ENCODE data around the gene ASAP2. TPM values are rescaled to one million over a fixed set of nuclear protein-coding genes. Genes with fewer than 3 reads are reported as not detected.
A peak's percentile ranks its signal among the peaks of the same experiment; 100 is the strongest.

Gene ASAP2
- total RNA-seq, 1 donor from 2014 or later, result 22.9 TPM

DNA sequence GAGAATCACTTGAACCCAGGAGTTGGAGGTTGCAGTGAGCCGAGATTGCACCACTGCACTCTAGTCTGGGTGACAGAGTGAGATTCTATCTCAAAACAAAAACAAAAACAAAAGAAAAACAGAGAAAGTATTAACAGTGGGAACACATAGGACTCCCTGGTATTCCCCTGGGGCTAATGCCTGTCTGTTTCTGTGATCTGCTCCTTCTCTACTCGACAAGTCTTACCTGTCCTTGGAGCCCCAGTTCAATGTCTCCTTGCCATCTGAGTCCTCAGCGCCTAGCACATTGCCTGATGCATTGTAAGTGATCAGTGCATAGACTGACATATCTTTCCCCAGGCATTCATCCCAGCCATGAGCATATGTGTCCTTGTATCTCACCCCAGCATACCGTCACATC, 85.8 kb downstream of the ASAP2 start:
- DNase-seq (ENCODE audit: low spot score), result no peak

DNA sequence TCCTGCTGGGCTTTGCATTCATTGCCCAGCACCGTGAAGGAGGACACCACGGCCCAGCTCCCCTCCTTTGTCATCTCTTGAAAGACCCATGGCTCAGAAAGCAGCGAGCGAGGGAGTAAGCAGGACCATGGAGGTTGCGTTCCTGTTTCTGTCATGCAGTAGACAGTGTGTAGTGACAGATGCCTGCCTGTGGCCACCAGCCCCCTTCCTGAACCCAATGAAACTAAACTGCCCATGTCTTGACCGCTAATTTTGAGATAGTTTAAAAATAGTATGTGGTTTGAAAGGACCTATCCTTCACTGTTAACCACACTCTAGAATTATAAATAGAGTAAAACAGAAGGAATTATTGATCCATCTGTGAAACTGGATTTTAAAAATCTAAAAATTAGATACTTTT, 88.2 kb downstream of the ASAP2 start:
- no peak for DNase-seq (ENCODE audit: low spot score)

DNA sequence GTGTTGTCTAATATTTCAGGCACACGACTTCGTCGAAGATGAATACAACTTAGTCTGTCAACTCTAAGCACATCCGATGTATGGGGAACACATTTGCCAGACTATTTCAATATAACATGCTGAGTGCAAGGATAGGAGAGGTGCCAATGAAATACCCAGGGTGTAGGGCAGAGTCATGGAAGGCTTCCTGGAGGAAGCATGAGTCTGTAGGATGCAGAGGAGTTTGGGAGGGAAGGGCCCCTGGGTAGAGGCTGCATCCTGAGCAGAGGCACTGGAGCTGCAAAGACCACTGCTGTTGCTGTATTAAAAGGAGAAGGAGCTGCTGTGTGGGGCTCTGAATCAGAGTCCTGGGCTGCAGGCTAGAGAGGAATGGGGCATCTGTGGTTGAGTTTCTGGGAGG, 89.9 kb downstream of the ASAP2 start:
- no peak for DNase-seq (ENCODE audit: low spot score)

DNA sequence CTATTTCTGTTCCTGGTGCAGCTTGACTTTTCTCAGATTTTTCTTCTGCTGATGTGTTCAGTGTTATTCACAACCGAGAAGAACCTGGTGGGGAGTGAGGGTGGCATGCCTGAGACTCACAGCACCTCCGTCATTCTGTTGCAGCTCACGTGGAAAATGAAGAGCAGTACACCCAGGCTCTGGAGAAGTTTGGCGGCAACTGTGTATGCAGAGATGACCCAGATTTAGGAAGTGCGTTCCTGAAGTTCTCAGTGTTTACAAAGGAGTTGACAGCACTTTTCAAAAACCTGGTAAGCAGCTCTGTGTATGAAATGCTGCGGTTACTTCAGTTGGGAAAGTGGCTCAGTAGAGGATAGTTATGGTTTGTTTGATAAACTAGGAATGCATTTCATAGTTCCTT, 90.5 kb downstream of the ASAP2 start:
- DNase-seq (ENCODE audit: low spot score), result no peak

DNA sequence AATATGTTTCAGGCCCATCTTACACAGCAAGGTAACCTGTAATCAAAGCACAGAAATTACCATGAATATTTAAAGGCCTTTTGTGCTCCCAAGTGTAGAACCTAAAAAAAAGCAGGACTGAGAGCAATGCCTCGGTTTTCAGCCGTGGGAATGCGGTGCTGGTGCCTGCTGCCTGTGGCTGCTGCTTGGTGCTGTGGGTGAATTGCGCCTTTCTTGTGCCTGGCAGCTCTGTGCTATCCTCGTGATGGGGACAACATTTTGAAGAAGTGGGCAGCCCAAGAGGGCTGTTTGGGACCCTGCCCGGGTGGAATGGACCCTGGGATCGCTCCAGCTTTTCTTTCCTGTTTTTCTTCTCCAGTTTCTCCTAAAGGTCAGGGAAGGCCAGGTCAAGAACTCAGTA, 91.2 kb downstream of the ASAP2 start:
- no peak for DNase-seq (ENCODE audit: low spot score)

DNA sequence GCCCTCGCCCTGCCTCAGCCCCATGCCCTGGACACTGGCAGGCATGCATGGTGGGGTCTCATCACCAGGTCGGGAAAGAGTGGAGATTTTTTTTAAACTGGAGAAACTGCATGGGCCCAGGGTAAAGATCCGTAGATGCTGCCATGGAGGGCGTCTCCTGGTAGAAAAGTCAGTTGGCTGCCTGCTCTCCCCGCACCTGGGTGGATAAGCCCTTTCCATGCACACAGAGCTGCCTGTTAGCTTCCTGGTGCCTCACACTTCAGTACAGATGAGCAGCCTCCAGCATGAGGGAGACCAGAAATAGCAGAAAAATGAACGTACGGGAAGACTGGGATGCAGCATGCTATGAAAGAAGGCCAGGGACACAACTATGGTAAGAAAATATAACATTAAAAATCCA, 92.0 kb downstream of the ASAP2 start:
- no peak for DNase-seq (ENCODE audit: low spot score)

DNA sequence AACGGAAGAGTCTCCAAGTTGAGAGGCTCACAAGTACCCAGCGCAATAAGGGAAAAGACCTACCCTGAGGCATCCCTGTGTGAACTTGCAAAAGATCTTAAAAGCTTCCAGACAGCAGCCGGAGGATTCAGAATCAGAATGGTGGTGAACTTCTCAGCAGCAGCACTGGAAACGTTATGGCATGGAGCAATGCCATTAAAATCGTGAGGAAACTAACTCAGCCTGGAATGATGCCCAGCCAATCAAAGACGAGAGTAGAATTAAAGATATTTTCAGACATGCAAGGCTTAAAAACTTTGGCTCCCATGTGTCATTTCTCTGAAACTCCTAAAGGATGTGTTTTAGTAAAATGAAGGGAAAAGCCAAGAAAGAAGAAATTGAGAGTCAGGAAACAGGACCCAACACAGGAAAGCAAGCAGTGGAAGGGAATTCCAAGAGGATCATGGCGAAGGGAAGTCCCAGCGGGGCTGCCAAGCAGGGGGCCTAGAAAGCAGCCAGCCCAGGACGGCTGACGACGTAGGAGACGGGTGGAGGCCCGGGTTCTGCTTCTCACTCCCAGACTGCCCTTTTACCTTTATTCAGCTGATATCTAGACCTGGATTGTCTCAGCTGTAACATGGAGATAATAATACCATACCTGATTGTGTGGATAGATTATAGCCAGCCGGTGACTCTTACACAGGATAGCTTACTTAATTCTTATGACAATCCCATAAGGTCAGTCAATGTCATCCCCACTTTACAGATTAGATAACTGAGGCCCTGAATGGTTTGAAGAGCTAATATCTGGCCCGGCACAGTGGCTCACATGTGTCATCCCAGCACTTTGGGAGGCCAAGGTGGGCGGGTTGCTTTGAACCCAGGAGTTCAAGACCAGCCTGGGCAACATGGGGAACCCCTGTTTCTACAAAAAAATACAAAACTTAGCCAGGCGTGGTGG, 92.8 kb downstream of the ASAP2 start:
- DNase-seq (ENCODE audit: low spot score), result no peak

DNA sequence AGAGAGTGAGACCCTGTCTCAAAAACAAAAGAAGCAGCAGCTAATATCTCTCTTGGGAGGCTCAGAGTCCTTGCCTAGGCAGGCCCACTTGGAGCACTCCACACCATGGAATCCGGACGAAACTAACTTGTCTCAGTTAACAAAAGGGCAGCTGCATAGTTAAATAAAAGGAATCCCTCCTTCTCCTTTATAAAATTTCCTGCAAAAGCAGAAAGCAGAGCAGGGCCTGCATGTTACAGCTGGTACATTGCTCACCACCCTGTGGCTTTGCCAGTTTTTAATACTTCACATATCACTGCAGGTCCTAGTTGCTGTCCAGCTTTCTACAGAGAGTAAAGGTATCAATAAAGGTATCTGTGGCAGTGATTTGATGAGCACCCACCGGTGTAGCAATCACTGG, 93.6 kb downstream of the ASAP2 start:
- DNase-seq (ENCODE audit: low spot score), result no peak

DNA sequence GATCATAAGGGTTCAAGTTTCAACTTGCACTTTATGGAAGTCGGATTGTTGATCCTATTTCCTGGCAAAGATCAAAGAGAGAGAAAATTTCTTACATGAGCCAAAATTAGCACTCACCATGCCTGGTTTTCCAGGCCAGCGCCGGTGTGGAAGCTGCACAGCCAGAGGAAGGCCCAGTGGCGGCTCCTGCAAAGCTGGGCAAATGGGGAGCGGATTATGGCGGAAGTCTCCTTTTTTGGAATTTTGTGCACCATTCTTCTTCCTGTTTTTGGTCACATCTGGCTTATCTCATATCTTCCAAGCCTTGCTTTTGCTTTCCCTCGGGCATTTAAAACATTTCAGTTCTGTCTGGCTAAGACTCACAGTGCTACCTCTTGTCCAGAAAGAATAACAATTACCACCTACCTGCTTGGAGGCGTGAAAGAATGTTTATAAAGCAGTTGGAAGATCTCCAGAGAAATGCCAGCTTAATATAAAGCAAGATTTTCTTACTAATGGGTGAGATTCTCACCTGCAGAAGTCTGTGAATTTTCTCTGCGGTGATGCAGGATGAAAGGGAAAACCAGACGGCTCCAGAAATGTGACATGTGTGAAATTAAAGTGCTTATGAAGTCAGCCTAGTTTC, 94.3 kb downstream of the ASAP2 start:
- no peak for DNase-seq (ENCODE audit: low spot score)

DNA sequence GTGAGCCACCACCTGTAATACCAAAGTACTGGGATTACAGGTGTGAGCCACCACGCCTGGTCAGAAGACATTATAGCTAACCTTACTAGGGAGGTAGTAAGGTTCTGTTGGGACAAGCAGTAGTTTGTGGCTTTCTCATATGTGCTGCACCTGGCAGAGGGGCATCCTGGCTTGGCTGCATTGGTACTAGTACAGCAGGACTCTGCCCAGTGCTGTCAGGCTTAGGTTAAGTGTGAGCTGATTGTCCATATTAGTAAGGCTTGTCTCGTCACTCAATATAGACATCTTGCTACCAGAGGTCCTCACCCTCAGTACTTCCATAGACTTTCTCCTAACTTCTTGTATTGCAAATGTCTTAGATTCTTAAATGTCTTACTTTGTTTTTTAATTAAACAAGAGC, 96.1 kb downstream of the ASAP2 start:
- DNase-seq (ENCODE audit: low spot score), result no peak

DNA sequence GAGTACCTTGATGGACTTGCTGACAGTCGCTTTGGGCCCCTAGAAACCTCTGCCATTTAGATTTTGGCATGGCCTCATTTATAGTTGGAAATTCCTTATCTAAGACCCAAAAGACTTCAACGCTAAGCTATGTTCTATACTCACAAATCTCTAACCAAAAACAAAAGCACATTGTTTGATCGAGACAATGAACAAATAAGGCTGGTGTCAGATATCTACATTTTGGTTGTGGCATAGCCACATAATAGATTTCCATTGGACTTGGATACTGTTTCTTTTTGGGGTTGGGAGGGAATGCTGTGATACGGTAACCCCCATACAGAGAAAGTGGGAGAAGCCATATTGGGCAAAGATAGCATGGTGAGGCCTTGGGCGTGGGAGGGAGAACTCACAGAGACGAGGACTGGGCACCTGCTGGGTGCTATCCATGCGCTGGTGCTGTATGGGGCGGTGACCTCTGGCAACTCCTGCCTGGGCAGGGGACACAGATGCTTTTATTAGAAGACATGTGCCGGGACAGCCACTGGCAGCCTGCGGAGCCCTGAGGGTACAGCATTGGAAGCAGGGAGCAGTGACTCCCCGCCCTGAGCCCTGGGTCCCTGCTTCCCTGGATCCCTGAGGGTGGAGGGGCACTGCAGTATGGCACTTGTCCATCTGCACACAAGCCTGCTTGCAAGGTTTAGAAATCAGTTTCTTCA, 97.1 kb downstream of the ASAP2 start:
- DNase-seq (ENCODE audit: low spot score), result no peak

DNA sequence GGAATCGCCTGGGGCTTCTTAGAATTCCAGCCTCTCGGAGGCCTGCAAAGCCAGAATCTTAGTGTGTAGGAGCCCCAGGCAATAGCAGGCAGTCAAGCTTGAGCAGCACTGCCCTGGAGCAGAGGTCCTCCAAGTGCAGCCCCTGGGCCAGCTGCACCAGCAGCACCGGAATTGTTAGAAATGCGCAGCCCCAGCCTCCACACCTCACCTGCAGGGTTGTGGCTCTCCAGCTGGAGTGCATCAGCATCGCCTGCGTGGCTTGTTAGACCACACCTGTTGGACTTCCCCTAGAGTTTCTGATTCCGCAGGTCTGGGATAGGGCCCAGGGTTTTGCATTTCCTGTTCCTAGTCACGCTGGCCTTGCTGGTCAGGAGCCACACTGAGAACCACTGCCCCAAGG, 100.3 kb downstream of the ASAP2 start:
- DNase-seq (ENCODE audit: low spot score), result no peak

DNA sequence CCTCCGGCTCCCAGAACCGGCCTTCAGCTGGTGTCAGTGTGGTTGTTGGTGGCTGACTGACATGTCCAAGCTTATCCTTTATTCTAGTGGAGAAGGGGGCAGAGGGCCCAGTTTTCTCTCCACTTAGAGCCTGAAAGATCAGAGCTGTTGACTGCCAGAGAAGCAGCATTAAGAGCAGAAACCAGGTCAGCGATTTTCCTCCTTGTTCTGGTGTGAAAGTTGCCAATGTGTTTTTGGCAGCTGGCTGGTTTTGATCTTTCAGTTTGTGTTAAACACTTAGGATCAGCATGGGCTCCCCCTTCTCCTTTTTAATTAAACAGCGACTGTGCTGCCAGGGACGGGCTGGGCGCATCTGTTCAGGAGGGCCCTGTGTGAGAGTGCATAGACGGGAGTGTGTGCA, 100.9 kb downstream of the ASAP2 start:
- DNase-seq (ENCODE audit: low spot score), result no peak

DNA sequence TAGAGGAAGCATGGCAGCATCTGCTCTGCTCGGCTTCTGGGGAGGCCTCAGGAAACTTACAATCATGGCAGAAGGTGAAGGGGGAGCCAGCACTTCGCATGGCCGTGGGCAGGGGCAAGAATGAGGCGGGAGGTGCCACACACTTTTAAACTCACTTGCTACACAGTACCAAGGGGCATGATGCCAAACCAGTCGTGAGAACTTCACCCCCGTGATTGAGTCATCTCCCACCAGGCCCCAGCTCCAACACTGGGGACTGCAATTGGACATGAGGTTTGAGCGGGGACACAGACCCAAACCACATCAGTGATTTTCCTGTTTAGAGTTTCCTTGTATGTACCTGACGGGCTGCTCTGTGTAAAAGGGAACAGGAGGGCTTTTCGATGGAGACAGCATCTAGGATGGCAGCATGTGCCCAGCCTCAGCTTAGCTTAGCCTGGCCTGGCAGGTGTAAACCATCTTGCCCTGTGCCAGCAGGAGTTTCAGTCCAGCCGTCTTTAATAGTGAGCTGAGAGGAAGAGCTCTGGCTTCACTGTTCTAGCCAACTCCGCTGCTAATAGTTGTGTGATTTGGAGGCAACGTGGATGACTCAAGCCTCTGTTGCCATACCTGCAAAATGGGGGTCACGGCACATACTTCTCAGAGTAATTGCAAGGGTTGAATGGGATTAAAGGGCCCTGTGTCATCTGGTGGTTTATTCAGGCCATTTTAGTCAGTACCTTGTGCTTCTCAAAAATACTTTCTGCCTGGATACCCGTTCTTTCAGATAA, 101.8 kb downstream of the ASAP2 start:
- no peak for DNase-seq (ENCODE audit: low spot score)

DNA sequence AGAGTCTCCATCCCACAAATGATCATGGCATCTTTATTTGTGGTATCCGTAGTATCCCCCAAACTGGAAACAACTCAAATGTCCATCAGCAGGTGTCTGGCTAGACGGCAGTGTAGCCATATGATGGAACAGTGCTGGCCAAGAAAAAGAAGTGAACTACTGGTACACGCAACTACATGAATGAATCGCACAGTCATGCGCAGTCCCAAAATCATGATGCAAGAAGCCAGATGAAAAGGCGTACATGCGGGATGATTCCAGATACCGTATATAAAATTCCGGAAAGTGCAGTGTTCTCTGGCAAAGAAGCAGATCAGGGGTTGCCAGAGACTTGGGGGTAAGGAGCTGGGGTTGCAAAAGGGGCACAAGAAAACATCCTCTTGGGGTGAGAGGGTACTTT, 102.5 kb downstream of the ASAP2 start:
- no peak for DNase-seq (ENCODE audit: low spot score)

DNA sequence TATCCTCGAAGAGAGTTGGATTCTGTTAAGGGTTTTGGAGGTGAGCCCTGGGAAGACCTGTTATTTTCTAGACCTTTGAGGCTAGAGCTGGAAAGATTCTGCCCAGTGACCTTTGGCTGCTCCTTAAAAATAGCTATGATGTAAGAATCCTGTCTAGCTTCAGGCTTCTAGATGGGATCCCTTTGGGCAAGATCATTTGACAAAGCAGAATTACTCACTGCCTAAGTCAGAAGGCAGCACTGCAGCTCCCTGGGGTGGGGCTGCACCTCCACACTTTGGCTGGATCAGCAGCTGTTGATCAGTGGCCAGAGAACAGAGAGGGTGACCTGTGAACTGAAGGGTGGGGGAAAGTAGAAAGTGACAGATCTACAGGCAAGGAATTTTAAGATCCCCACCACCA, 103.8 kb downstream of the ASAP2 start:
- peak; percentile 85 for DNase-seq (ENCODE audit: low spot score)

DNA sequence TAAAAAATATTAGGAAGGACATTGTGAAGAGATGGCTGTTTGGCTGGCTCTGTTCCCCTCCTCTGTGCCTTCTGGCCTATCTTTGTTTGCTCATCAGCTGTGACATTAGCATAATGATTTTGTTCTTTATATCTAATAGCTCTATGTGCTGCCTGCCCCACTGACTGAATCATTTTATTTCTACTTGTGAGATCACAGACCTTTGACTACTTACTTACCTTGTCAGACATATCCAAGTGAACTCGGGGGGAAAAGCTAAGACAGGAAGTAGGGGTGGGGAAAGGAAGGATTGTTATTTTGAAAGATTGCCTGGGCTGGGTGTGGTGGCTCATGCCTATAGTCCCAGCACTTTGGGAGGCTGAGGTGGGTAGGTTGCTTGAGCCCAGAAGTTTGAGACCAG, 104.2 kb downstream of the ASAP2 start:
- DNase-seq (ENCODE audit: low spot score), result peak; percentile 26

DNA sequence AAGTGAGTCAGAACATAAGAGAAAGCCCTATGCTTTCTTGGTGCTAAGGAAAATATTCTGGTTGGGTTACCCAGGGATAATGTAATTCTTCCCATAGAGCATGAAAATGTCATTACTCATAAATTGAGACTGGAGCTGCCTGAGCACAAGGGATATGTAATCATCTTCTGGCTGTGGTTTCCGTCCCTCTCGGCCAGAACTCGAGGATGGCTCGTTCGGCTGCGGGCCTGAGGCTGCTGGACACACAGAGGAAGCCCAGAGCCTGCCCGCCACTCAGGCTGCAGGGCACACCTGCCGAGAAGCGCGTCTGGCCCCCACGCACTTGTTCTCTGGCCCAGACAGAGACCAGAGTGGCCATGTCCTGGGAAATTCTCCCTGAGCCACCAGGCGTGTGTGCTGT, 104.9 kb downstream of the ASAP2 start:
- DNase-seq (ENCODE audit: low spot score), result peak; percentile 88

DNA sequence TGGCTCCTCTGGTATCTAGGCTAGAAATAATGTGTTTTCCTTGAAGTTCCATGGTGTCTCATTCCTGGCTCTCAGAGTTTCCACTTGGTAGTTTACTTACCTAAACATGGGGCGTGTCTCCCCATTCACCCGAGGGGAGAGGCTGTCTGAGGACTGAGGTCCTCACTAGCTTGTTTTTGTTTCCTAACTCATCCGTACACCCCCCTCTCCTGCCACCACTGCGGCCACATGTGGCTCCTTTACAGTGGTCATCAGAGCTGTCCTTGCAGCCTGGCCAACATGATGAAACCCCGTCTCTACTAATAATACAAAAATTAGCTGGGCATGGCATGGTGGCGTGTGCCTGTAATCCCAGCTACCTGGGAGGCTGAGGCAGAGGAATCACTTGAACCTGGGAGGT, 106.0 kb downstream of the ASAP2 start:
- peak; percentile 59 for DNase-seq (ENCODE audit: low spot score)

DNA sequence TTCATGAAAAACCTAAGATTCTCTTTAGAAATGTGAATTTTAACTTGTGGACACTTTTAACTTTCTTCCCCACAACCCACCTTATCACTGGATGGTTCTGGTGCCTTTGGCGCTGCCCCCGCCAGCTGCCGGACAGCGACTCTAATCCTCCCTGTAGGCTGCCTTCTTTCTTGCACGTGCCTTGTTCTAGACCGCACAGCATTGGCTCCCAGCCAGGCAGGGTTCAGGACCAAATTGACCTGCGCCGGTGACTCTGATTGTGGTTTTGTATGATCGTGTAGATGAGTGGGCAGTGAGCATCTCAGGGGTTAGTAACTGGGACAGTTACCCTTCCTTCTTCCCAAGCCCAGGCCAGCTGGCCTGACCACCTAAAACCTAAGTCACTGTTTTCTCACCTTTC, 106.8 kb downstream of the ASAP2 start:
- DNase-seq (ENCODE audit: low spot score), result peak; percentile 71

DNA sequence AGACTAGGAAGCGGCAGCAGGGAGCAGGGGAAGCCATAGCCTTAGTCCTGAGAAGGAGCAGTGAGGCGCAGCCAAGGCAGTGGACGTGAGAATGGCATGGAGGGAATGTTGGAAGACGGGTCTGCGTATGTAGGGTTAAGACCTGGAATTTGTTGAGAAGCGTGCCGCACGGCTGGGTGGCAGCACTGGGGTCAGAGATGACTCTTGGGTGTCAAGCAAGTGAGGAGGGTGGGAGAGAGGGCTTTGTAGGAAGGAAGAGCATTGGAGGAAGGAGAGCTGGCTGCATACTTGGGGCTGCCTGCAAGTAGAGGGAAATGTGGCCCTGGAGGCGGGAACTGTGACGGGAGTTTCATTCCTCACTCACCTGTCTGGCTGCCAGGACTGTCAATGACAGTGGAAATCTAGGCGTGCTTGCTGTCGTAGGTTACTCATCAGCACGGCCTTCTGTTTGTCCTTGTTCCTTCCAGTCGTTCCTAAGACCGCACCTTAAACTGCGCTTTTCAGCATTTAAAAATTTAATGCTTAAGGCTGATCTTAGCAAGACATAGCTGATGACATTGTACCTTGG, 108.8 kb downstream of the ASAP2 start:
- peak; percentile 86 for DNase-seq (ENCODE audit: low spot score)
